ENCODE data around the gene TRABD2B.

TRABD2B gene

GRCh38 chr1:47769983-47770382 lies 227.2 kb downstream of the TRABD2B start:
- H3K9me3 Mint-ChIP-seq = no peaks in the 10 kb centered on the region
- no peaks in the 10 kb centered on the region for H3K36me3 Mint-ChIP-seq
- no peak for ATAC-seq
- no peak overlapping the region for H3K27ac Mint-ChIP-seq
- DNase-seq (ENCODE audit: low spot score in 2 of 2) = no peak
- H3K4me1 Mint-ChIP-seq = no peaks in the 10 kb centered on the region
- no peak overlapping the region for H3K4me3 Mint-ChIP-seq

- no peak overlapping the region for H3K4me3 Mint-ChIP-seq
- DNase-seq (ENCODE audit: low spot score in 2 of 2) = no peak
- H3K4me1 Mint-ChIP-seq = no peaks in the 10 kb centered on the region
- H3K9me3 Mint-ChIP-seq = no peaks in the 10 kb centered on the region
- H3K27ac Mint-ChIP-seq = no peak overlapping the region
- no peak for ATAC-seq
- H3K36me3 Mint-ChIP-seq = no peaks in the 10 kb centered on the region
These were observed 227.9 kb downstream of the TRABD2B start for GRCh38 chr1:47769295-47769694.

GRCh38 chr1:47767741-47768100 lies 229.5 kb downstream of the TRABD2B start:
- H3K4me1 Mint-ChIP-seq = no peaks in the 10 kb centered on the region
- no peak for ATAC-seq
- DNase-seq (ENCODE audit: low spot score in 2 of 2) = no peak
- H3K9me3 Mint-ChIP-seq = no peaks in the 10 kb centered on the region
- no peak overlapping the region for H3K27ac Mint-ChIP-seq
- H3K4me3 Mint-ChIP-seq = no peak overlapping the region
- no peaks in the 10 kb centered on the region for H3K36me3 Mint-ChIP-seq

- Mint-ChIP-seq H3K27ac (no peak overlapping the region), H3K4me3 (no peak overlapping the region), H3K9me3 (no peaks in the 10 kb centered on the region), H3K36me3 (no peaks in the 10 kb centered on the region), H3K4me1 (no peaks in the 10 kb centered on the region)
- ATAC-seq (no peak), DNase-seq (ENCODE audit: low spot score in 2 of 2) (no peak)
These were observed 230.1 kb downstream of the TRABD2B start for GRCh38 chr1:47766832-47767740.

- no peaks in the 10 kb centered on the region for H3K4me1 Mint-ChIP-seq
- H3K4me3 Mint-ChIP-seq = no peak overlapping the region
- ATAC-seq (no peak), DNase-seq (ENCODE audit: low spot score in 2 of 2) (no peak)
- H3K9me3 Mint-ChIP-seq = no peaks in the 10 kb centered on the region
- no peaks in the 10 kb centered on the region for H3K36me3 Mint-ChIP-seq
- no peak overlapping the region for H3K27ac Mint-ChIP-seq
These were observed 231.3 kb downstream of the TRABD2B start for GRCh38 chr1:47765742-47766485.

GRCh38 chr1:47765236-47765635 lies 231.9 kb downstream of the TRABD2B start:
- no peak overlapping the region for H3K27ac Mint-ChIP-seq
- H3K9me3 Mint-ChIP-seq = no peaks in the 10 kb centered on the region
- H3K4me1 Mint-ChIP-seq = no peaks in the 10 kb centered on the region
- no peak overlapping the region for H3K4me3 Mint-ChIP-seq
- no peak for ATAC-seq
- no peaks in the 10 kb centered on the region for H3K36me3 Mint-ChIP-seq
- DNase-seq (ENCODE audit: low spot score in 2 of 2) = no peak

GRCh38 chr1:47764461-47765046 lies 232.6 kb downstream of the TRABD2B start:
- Mint-ChIP-seq H3K27ac (no peak overlapping the region), H3K36me3 (no peaks in the 10 kb centered on the region), H3K4me1 (no peaks in the 10 kb centered on the region), H3K9me3 (no peaks in the 10 kb centered on the region), H3K4me3 (no peak overlapping the region)
- DNase-seq (ENCODE audit: low spot score in 2 of 2) (no peak), ATAC-seq (no peak)

GRCh38 chr1:47763591-47764171 lies 233.5 kb downstream of the TRABD2B start:
- no peak overlapping the region for H3K4me3 Mint-ChIP-seq
- H3K27ac Mint-ChIP-seq = no peak overlapping the region
- H3K36me3 Mint-ChIP-seq = no peaks in the 10 kb centered on the region
- H3K4me1 Mint-ChIP-seq = no peaks in the 10 kb centered on the region
- DNase-seq (ENCODE audit: low spot score in 2 of 2) (no peak), ATAC-seq (no peak)
- no peaks in the 10 kb centered on the region for H3K9me3 Mint-ChIP-seq

GRCh38 chr1:47761974-47762373 lies 235.2 kb downstream of the TRABD2B start:
- no peak for ATAC-seq
- H3K9me3 Mint-ChIP-seq = no peaks in the 10 kb centered on the region
- no peak overlapping the region for H3K27ac Mint-ChIP-seq
- no peaks in the 10 kb centered on the region for H3K36me3 Mint-ChIP-seq
- no peak overlapping the region for H3K4me3 Mint-ChIP-seq
- DNase-seq (ENCODE audit: low spot score in 2 of 2) = no peak
- H3K4me1 Mint-ChIP-seq = no peaks in the 10 kb centered on the region

GRCh38 chr1:47761201-47761930 lies 235.8 kb downstream of the TRABD2B start:
- no peaks in the 10 kb centered on the region for H3K9me3 Mint-ChIP-seq
- no peak overlapping the region for H3K27ac Mint-ChIP-seq
- DNase-seq (ENCODE audit: low spot score in 2 of 2) (no peak), ATAC-seq (no peak)
- no peaks in the 10 kb centered on the region for H3K4me1 Mint-ChIP-seq
- H3K36me3 Mint-ChIP-seq = no peaks in the 10 kb centered on the region
- H3K4me3 Mint-ChIP-seq = no peak overlapping the region

- H3K4me1 Mint-ChIP-seq = no peaks in the 10 kb centered on the region
These were observed 237.1 kb downstream of the TRABD2B start for GRCh38 chr1:47759936-47760629.

GRCh38 chr1:47759251-47759935 lies 237.8 kb downstream of the TRABD2B start:
- H3K4me1 Mint-ChIP-seq = no peaks in the 10 kb centered on the region
- no peaks in the 10 kb centered on the region for H3K9me3 Mint-ChIP-seq
- H3K4me3 Mint-ChIP-seq = no peak overlapping the region
- no peaks in the 10 kb centered on the region for H3K36me3 Mint-ChIP-seq
- DNase-seq (ENCODE audit: low spot score in 2 of 2) (no peak), ATAC-seq (no peak)
- no peak overlapping the region for H3K27ac Mint-ChIP-seq

More at GRCh38 chr1:47759936-47760629, 237.1 kb downstream of the TRABD2B start:
- no peak overlapping the region for H3K27ac Mint-ChIP-seq
- no peaks in the 10 kb centered on the region for H3K36me3 Mint-ChIP-seq
- ATAC-seq = no peak
- no peaks in the 10 kb centered on the region for H3K9me3 Mint-ChIP-seq
- no peak overlapping the region for H3K4me3 Mint-ChIP-seq
- DNase-seq (ENCODE audit: low spot score in 2 of 2) = no peak

GRCh38 chr1:47758341-47759250 lies 238.6 kb downstream of the TRABD2B start:
- no peak for DNase-seq (ENCODE audit: low spot score in 2 of 2)
- H3K4me1 Mint-ChIP-seq = no peaks in the 10 kb centered on the region
- no peak for ATAC-seq

More at GRCh38 chr1:47758341-47759250, 238.6 kb downstream of the TRABD2B start:
- H3K27ac Mint-ChIP-seq = no peak overlapping the region
- no peaks in the 10 kb centered on the region for H3K36me3 Mint-ChIP-seq
- no peak overlapping the region for H3K4me3 Mint-ChIP-seq
- H3K9me3 Mint-ChIP-seq = no peaks in the 10 kb centered on the region
